Retina (tissue), 1 donor: ENCODE measurements around the gene TBC1D1.

Source experiments
- DNase-seq: peaks from one replicate; pipeline ENCODE4 v3.0.0-alpha.2; 2016

The TBC1D1 gene

DNA sequence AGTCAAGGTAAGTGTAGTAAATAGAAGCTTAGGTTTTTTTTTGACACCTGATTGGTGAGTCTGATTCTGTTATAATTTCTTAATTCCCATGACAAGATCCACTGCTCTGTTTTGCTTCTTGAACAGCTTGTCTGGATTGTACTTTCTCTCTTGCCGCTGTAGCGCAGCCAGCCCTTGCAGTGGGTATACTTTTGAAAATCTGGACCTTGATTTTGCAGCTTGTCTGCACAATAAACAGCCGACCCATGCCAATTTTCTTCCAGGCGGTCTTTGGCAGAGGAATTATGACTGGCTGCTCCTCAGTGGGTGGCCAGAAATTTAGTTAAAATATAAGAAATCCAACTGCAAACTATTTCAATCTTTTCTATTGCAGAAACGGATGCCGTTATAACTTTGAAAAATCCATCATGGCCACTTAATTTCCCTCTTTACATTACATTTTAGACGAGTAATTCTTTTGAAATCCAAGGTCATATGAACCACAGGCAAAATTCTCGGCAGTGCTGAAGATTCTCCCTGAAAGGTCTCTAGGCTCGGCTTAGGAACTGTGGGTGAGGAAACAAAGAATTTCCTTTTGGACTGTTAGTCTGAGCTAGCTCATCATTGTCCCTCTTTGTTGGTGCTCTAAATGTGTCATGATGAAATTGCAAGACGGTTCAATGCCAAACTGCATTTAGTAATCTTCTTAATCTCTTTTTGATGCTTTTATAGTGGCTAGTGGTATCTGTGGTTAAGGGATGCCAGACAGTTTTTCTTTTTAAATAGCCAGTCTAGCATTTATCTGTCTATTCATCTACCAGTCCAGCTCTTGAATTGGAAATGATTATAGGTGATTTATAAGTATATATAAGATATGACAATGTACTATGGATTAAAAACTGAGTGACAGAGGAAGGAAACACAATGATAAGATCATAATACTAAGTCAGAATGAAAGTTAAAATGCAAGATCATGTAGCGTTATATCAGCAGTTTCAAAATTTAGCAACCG, 37.8 kb downstream of the TBC1D1 start:
- DNase-seq = no peak

DNA sequence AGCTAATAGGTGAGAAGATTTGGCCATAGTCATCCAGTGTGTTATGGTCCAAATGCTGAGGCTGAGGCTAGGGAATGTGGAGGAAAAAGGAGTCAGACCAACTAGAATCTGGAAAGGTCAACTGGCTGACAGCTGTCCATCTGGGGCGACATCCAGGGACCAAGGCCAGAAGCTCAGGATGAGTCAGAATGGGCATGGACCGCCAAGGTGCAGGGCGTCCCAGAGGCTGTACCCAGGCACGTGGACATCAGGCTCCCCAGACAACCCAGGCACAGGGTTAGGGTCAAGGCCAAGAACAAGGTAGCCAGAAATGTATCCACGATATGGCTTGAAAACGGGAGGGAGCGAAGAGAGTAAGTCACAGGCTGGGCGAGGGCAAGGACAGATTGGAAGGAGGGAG, 43.2 kb downstream of the TBC1D1 start:
- no peak for DNase-seq

DNA sequence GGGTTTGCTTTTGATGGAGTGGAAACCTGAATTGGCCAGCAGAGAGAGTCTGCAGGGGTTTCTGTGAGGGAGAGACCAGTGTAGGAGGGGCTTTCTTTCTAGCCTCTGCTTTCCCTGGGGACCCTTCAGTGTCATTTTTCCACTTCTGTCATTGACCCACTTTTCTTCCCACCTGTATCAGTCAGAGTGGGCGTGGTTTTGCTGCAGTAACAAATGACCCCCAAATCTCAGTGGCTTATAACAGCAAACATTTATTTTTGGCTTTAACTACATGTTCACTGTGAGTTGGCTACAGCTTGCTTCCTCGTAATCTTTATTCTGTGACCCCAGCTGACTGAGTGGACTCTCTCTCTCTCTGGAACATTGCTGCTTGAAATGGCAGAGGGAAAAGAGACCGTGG, 43.7 kb downstream of the TBC1D1 start:
- DNase-seq = no peak

DNA sequence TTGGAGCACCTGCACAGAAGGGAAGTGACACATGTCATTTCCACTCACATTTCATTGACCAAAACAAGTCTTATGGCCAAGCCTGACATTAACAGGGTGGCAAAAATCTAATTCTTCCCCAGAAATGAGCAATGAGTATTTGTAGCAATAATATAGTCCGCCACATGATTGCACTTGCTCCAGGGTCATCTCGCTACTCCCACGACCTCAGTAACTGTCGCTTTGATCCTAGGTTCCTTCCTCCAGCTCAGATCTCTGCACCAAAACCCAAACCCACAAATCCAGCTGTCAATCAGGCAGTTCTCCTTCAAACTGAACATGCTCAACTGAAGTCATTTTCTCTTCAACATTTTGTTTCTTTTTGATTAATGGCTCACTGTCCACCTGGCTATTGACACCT, 44.1 kb downstream of the TBC1D1 start:
- no peak for DNase-seq

DNA sequence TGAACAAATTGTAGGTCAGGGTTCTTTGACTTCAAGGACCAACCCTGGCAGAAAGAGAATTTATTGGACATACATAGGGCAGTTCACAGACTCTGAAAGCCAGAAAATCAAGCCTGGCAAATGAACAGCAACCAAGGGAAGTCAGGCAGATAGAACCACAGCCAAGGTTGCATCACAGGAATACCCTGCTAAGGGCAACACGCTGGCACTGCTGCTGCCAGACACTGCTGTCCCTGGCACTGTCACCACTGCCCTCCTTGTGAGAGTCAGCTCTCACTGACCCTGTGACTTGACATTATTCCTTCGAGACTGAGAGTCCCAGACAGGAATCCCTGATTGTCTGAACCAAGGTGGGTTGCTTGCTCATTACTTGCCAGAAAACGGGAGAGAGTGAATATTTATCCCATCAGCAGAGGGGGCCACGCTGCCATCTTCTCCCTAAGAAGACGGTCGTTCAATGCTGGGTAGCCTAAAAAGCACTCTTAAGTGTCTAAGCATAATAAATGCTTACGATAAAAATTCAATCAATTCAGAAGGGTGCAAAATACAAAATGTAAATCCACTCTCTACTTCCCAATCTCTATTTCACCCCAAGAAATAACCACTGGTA, 46.1 kb downstream of the TBC1D1 start:
- DNase-seq = no peak

DNA sequence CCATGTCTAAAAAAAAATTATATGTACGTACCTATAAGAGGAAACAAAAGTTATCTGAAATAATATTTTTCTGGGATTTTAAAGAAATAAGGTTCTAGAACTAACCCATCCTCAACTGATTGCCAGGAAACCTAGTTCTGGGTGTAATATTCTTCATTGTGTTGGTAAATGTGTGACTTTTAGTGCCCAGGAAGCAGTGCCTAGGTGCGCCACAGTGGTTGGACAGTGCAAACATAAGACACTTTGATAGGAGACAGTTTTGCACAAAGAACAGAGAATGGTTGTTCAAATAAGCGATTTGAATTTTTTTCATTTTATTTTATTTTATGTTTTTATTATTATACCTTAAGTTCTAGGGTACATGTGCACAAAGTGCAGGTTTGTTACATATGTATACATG, 47.3 kb downstream of the TBC1D1 start:
- DNase-seq = no peak

DNA sequence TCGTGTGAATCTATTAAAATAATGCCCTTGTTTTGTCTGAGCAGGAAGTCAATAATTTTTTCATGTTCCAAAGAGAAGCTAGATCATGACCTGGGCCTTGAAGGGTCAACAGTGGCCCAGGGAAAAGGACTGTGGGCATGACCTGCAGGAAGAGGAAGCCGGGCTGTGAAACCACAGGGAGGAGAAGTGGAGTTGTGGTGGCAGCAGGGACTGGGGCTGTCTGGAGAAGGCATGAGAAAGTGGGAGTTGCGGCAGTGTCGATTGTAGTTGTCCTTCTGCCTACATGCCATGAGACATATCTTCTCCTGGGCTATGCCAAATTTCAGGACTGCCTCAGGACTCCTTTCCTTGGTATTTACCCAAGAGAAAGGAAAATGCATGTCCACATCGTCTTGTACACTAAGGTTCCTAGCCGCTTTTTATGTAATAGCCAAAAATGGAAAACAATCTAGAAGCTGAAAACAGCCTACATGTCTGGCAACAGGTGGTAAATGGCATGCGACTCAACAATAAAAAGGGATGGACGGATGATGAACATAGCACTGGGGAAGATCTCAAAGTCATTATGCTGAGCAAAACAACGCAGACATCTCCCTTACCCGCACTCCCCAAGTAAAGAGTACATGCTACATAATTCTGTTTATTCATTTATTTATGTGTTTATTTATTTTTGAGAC, 55.8 kb downstream of the TBC1D1 start:
- no peak for DNase-seq

DNA sequence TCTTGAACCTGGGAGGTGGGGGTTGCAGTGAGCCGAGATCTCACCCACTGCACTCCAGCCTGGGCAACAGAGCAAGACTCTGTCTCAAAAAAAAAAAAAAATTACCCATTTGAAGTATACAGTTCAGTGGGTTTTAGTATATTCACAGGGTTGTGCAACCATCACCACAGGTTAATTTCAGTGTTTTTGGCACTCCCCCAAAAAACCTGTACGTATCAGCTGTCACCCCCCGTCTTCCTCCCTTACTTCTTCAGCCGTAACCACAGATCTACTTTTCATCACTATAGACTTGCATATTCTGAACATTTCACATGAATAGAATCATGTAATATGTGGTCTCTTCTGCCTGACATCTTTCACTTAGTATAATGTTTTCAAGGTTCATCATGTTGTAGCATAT, 57.7 kb downstream of the TBC1D1 start:
- no peak for DNase-seq

DNA sequence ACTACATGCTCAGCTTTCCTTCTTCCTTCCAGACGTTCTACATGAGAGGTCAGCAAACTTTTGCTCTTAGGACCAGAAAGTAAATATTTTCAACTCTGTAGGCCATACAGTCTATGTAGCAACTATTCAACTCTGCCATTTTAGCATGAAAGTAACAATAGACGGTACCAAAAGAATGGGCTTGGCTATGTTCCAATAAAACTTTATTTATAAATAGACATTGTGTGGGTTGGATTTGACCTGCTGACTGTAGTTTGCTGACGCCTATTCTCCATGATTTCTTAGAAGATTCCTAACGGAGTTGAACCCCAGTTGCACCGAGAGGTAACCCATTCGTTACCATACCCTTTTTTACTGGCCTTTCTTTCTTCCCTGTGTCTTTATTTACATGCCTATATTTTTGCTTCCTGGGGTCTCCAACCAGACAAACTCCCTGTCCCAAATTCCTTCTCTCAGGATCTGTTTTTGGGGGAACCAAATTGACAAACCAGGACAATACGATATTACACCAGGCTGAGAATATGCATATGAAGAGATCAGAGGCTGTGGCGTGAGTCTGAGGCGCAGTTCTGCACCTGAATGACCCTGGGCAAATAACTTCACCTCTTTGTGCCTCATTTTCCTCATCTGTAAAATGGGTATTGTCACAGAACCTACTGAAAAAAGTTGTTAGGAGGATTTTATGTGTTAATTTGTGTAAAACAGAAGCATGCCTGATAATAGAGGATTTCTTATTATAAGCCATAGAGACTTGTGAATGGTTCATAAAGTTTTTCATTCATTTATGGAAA, 58.9 kb downstream of the TBC1D1 start:
- no peak for DNase-seq

DNA sequence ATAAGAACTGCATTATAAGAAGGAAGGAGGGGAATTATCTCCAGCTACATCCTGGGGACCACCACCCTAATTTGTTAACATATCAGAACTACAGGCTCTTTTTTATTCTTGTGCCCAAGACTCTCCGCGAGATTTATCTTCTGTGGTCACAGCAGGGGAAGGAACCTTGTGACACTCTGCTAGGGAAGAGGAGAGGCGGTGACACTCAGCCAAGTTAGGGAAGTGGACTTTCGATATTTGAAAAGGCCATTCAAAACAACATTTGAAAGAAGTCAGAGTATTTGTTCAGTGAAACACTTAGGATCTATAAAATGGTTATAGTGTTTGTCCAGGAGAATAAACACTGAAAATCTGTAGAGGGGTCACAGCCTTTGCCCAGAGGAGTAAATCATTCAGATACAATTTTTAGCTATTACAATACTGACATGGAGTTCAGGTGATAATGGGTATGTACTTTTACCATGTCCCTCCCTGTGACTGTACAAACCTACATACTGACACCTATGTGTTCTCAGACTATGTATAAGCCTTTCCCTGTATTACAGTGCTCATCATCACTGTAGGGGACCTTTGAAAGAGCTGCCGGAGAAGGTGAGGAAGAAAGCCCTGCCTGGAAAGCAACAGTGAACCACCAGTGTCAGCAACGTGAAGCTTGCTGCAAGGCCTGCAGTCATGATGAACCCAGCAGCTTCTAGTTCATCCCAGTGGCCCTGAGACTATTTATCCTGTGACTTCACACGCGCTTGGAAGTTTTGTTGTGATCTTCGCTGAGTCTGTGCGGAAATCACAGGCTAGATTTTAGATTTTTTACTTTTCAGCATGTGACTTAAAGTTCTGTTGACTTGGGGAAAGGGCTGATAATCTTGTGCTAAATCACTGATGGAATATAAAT, 60.8 kb downstream of the TBC1D1 start:
- DNase-seq = no peak

DNA sequence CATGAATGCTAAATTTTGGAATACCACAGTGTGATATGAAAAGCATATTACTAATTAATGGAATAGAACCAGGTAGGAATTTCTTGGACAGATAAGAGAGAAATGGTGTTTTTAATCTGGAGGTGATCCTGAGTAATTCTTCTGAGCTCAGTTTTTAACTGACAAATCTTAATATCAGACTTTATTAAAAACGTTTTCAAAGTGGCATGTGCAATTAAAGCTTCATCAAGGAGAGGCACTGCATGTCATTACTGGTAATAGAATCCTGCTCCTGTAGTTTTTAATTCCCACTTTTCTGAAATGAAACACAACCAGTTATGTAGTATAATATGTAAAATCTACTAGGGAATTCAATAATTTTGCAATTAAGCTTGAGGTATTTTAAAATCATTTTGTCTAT, 62.3 kb downstream of the TBC1D1 start:
- DNase-seq = no peak

DNA sequence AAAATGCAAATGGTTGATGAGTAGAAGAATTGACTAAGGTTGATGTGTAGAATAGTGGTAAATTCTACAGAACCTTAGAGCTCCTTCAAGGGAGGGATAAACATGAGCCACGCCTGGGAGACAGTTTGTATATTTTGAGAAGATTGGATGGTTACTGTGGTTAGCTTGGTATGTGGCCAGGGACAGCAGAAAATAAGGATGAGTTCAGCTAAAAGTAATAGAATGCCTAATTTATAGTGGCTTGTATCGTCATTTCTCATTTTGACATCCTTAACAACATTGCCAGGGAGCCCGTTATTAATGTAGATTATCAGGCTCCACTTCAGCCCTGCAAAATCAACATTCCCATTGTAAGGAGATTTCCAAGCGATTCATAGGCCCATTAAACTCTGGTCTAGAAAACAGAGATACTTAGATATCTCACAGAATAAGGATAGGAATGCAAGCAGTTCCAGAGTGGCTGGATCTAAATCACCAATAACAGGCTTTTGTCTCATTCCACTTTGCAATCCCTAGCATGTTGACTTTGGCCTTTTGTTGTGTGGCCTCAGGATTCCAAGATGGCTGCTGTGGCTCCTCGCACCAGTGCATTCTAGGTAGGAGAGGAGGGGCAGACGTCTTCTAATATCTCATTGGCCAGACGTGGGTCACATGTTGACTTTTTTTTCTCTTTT, 62.9 kb downstream of the TBC1D1 start:
- DNase-seq = no peak

DNA sequence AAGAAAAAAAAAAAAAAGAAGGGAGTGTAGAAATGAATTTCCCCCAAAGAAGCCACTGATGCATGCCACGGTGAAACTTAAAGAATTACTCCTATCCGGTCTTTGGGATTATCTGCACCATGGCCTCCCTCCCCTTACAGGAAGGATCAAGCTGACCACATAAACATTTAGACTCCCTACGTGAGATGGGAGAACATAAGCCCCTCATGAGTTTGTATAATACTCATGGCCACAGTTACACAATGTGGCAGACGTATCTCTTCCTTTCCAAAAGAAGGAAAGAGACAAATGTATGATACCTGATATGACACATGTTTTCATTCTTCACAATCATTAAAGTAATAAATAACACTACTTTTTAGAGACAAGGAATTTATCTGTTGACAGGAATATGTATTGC, 66.1 kb downstream of the TBC1D1 start:
- DNase-seq = no peak

DNA sequence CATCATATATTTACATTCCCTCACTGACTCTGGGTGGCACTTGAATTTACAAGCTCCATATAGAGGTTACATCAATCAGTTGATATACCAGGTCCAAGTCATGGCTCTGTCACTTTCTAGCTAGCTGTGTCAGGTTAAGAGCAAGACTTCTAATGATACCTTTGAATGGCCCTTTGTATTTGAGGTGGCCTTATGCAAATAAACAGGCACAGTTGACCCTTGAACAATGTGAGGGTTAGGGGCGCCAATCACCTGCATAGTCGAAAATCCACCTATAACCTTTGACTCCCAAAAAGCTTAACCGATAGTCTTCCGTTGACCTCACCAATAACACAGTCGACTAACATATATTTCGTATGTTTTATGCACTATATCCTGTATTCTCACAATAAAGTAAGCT, 68.0 kb downstream of the TBC1D1 start:
- DNase-seq = no peak

DNA sequence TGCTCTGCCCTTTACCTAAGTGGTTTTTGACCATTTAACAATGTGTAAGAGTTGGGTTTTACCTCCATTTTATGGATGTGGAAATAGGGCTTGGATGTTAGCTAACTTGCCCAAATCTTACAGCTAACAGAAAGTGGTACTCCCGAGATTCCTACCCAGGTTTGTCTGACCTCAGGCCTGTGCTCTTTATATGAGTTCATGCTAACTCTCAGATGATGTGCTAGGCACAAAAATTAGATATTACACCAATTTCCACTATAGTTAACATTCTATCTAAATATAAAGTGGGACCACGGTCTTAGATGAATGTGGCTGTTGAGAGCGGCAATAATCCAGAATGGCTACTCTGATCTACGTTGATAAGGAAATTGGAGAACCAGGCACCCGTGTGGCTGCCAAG, 69.2 kb downstream of the TBC1D1 start, which contains the start of gene PTTG2:
PTTG2 (plus strand) TSS at position 301 of the 400 bp plus-strand sequence; CDS start at position 338, 37 bp downstream.
- DNase-seq = no peak

DNA sequence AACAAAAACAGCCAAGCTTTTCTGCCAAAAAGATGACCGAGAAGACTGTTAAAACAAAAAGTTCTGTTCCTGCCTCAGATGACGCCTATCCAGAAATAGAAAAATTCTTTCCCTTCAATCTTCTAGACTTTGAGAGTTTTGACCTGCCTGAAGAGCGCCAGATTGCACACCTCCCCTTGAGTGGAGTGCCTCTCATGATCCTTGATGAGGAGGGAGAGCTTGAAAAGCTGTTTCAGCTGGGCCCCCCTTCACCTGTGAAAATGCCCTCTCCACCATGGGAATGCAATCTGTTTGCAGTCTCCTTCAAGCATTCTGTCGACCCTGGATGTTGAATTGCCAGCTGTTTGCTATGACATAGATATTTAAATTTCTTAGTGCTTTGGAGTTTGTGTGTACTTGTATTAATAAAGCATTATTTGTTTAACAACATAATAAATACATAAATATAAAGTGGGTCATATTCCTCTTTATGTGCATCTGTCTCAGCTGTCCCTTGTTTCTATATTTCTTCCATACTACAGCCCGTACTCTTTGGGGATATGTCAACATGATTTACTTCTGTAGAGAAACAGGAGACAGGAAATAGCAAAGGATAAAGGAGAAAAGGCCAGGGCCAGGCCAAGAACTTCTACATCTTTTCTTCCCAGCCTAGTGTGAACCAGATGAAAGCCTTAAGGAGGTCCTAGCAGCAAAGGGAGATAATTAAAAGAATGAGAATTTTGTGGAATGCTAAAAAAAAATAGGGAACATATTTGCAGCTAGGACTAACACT, 70.0 kb downstream of the TBC1D1 start:
- DNase-seq = no peak

DNA sequence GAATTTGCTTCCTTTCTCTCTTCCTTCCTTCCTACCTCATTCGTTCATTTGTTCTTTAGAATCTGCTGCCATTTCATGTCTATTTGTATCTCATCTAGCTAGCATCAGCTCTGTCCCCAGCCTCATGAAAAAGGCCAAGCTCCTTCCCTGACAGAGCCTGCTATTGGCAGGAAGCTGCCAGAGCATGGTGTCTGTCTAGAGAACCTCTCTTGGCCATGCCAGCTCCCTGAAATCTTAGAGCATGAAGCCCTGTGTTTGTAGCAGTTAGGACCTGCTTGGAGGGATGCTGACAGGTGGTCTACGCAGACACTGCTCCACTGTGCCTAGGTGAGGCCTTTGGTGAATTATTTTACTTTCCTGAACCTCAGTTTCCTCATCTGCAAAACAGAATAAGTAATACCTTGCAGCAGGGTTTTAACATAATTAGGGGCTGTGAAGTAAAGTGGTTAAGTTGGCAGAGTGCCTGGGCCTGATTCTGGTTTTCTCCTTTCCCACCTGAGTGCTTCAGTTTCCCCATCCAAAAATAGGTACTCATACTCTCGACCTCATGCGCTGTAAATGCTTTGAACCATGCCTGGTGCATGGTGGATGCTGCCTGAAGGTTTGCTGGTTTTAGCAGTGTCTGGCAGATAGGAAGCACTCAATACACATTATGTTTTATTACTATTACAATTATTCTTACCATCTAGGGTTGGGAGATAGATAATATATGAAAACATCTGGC, 74.0 kb downstream of the TBC1D1 start:
- no peak for DNase-seq

DNA sequence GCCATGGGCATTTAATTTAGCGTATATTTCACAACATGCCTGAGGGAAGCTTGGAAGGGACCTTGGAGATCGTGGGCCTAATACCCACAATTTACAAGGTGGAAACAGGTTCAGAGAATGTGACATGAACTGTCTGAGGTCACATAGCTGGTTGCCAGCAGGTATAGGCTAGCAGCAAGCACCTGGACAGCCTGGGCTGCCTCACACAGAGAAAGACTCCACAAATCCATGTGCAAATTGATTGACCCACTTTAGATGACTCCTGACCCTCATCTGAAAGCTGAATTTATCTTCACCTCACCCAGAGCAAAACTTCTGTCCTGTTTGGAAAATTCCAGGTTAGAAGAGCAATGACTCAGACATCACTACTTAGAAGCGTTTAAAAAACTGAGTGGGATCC, 75.2 kb downstream of the TBC1D1 start:
- DNase-seq = no peak

DNA sequence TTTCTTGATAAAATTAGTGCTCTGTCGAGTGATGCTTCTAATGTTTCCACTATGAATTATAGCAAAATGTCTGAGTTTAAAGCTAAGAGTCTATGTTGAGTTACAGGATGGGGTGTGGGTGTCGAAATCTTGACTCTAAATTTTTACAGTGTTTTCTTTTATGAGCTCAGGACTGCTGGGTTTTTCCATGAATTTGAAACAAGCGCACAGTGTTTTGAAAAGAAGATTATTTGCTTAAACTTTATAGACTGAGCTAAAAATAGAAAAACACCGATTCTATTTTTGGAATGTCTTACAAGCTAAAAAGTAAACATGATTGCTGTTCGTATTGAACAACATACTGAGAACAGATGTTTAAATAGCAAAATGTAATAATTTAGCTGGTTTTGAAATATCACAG, 76.9 kb downstream of the TBC1D1 start:
- no peak for DNase-seq

DNA sequence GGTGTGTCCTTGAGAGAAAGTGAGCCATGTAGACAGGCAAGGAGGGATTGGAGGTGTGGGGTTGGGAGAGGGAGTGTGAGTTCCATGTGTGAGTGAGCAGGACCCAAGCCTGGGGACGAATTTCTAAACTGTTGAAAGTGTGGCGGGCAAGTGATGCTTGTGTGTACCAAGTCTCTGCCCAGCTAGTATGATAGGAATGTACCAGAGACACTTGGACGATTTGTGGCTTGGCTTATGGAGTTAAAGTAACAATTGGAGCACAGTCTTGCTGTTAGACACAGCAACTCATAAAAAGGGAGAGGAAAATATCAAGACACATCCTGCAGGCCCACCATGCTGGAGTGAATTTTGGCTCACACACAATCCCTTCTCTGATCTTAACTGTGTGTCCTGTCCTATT, 77.9 kb downstream of the TBC1D1 start:
- no peak for DNase-seq
